ENCODE results near the gene NOXO1.

DNA sequence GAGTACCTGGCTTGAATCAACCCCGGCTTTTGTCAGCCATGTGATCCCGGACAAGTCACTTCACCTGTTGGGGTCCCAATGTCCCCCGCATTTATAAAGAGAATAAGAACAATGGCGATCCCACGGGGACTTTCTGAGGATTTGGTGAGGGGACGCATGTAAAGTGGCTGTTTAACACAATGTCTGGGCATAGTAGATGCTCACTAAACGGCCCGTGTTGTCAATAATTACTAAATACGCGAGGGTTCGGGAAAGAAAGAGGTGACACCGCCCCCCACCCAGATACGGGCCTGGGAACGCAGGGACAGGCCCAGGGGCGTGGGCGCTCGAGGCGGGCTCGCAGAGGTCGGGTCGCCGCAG is 10.3 kb upstream of the NOXO1 start:
- no peak for TF ChIP-seq POLR2A (IDR thresholded peaks at IDR 0.05)
- no peak for TF ChIP-seq CTCF (IDR thresholded peaks at IDR 0.05)

All from lower leg skin (tissue), 3 donors.